Left ventricle myocardium superior (tissue), 1 donor: Measurements from ENCODE around the gene RTN4R. TPM values are rescaled to one million over a fixed set of nuclear protein-coding genes. Genes with fewer than 3 reads are reported as not detected.

Experiments
- ATAC-seq: fragments of 200-7000 bp; cut with Tn5 transposase; one replicate; pipeline ENCODE4 v1.9.1; 2020; ENCODE audit warnings: mild to moderate bottlenecking, moderate library complexity
- DNase-seq: peaks from one replicate; pipeline ENCODE4 v3.0.0-alpha.2; 2020
- intact Hi-C: fragments of 100-400 bp; cut with micrococcal nuclease; formaldehyde crosslinking; loops from one replicate; pipeline ENCODE4 v1.11.0; 2022
- total RNA-seq: library from RNA; stranded (reverse); fragmentation: NEBNext Ultra II Directional; extraction: Animal tissue kit (Norgen Biotek cat#: 25700); gene quantifications from one replicate; pipeline ENCODE4 v1.2.1, GENCODE V29; 2021
- donor health status: DM: no; HTN: yes; CAD: no; lungs with severe emphysema.

Gene RTN4R
- total RNA-seq, 1 donor from 2014 or later: 1.2 TPM

GRCh38 chr22:20211409-20211996 lies 56.6 kb downstream of the RTN4R start:
- no peak for ATAC-seq
- intact Hi-C loops: no loop called here
- DNase-seq: no peak

- ATAC-seq (no peak), DNase-seq (no peak)
- intact Hi-C loops: no loop called here
These were observed 57.6 kb downstream of the RTN4R start for GRCh38 chr22:20210473-20211059.

- ATAC-seq (no peak), DNase-seq (no peak)
- intact Hi-C loops: no loop called here
These were observed 58.3 kb downstream of the RTN4R start for GRCh38 chr22:20209761-20210250.

GRCh38 chr22:20208713-20209310 lies 59.3 kb downstream of the RTN4R start:
- ATAC-seq: no peak
- intact Hi-C loops: no loop called here
- no peak for DNase-seq

GRCh38 chr22:20207277-20208025 lies 60.7 kb downstream of the RTN4R start:
- DNase-seq: no peak
- no peak for ATAC-seq
- intact Hi-C loops: no loop called here

- no peak for DNase-seq
- peak; percentile 11 for ATAC-seq
- intact Hi-C loops: no loop called here
These were observed 61.4 kb downstream of the RTN4R start for GRCh38 chr22:20206709-20207215.

- DNase-seq (peak; percentile 74), ATAC-seq (peak; percentile 80)
- intact Hi-C loops: no loop called here
These were observed 62.0 kb downstream of the RTN4R start for GRCh38 chr22:20205964-20206708.

- intact Hi-C loops: no loop called here
- no peak for DNase-seq
- no peak for ATAC-seq
These were observed 62.6 kb downstream of the RTN4R start for GRCh38 chr22:20205464-20205963.

- intact Hi-C loops: no loop called here
- DNase-seq (no peak), ATAC-seq (no peak)
These were observed 63.3 kb downstream of the RTN4R start for GRCh38 chr22:20204806-20205205.

- DNase-seq: no peak
- intact Hi-C loops: no loop called here
- ATAC-seq: no peak
These were observed 63.8 kb downstream of the RTN4R start for GRCh38 chr22:20204311-20204710.

- ATAC-seq (peak; percentile 37), DNase-seq (peak; percentile 50)
- intact Hi-C loops: no loop called here
These were observed 64.4 kb downstream of the RTN4R start for GRCh38 chr22:20203552-20204201.

GRCh38 chr22:20203142-20203551 lies 65.0 kb downstream of the RTN4R start:
- DNase-seq (no peak), ATAC-seq (peak; percentile 29)
- intact Hi-C loops: no loop called here

- intact Hi-C loops: no loop called here
- ATAC-seq (no peak), DNase-seq (no peak)
These were observed 66.2 kb downstream of the RTN4R start for GRCh38 chr22:20201837-20202392.

GRCh38 chr22:20199906-20200305 lies 68.2 kb downstream of the RTN4R start:
- intact Hi-C loops: no loop called here
- ATAC-seq (no peak), DNase-seq (no peak)

GRCh38 chr22:20199413-20199842 lies 68.7 kb downstream of the RTN4R start:
- intact Hi-C loops: no loop called here
- no peak for DNase-seq
- ATAC-seq: no peak

GRCh38 chr22:20198557-20199319 lies 69.4 kb downstream of the RTN4R start:
- ATAC-seq (no peak), DNase-seq (no peak)
- intact Hi-C loops: no loop called here

GRCh38 chr22:20197407-20198030 lies 70.6 kb downstream of the RTN4R start:
- no peak for ATAC-seq
- DNase-seq: no peak
- intact Hi-C loops: no loop called here
